ENCODE results near the gene ATP5MG. TPM values are rescaled to one million over a fixed set of nuclear protein-coding genes. Genes with fewer than 3 reads are reported as not detected.

Gene ATP5MG
- polyA plus RNA-seq, 2 of the 4 experiments (the other 2 are of a cell fraction): 337 to 438 TPM

GRCh38 chr11:118435893-118436624 is 34.7 kb downstream of the ATP5MG start, which contains the start of gene KMT2A (continued):
- TF ChIP-seq ELK1 (IDR thresholded peaks at IDR 0.05; ENCODE audit: low read depth, low read length): no peak
- TF ChIP-seq EP300 (IDR thresholded peaks at IDR 0.05): peak in 1 of 2 experiments; percentile 48; a peak in 1 of 5 replicates
- TF ChIP-seq CEBPB (IDR thresholded peaks at IDR 0.05): 0 out of 4 replicates have a peak, but pooled peaks of 1 of the 2 experiments have one; percentile 4
- peak; percentile 78; the same call in 1 of the 2 replicates for TF ChIP-seq HOXB5 (CRISPR knock-in tag; IDR thresholded peaks at IDR 0.05)
- TF ChIP-seq RFX5 (IDR thresholded peaks at IDR 0.05): 0 out of 2 replicates have a peak, but pooled peaks have one; percentile 26
- peak; percentile 74; the same call in 2 of the 3 replicates for TF ChIP-seq BCL3 (IDR thresholded peaks at IDR 0.05)
- peak; percentile 54; the same call in 1 of the 2 replicates for TF ChIP-seq MAX (IDR thresholded peaks at IDR 0.05)
- TF ChIP-seq POLR2A (IDR thresholded peaks at IDR 0.05; ENCODE audit: low read length): peak; percentile 63
- 0 out of 2 replicates have a peak, but pooled peaks have one; percentile 33 for TF ChIP-seq FOXS1 (CRISPR knock-in tag; IDR thresholded peaks at IDR 0.05)
- TF ChIP-seq KDM1A (IDR thresholded peaks at IDR 0.05; ENCODE audit: low read depth): no peak
- no peak for TF ChIP-seq HMGXB4 (CRISPR knock-in tag; IDR thresholded peaks at IDR 0.05; ENCODE audit: borderline replicate concordance)
- TF ChIP-seq RCOR1 (IDR thresholded peaks at IDR 0.05; ENCODE audit: low read depth, low read length): no peak
- TF ChIP-seq POLR2AphosphoS2 (conservative IDR thresholded peaks at IDR 0.05; ENCODE audit: low read length): no peak
- TF ChIP-seq, protein P1, sequence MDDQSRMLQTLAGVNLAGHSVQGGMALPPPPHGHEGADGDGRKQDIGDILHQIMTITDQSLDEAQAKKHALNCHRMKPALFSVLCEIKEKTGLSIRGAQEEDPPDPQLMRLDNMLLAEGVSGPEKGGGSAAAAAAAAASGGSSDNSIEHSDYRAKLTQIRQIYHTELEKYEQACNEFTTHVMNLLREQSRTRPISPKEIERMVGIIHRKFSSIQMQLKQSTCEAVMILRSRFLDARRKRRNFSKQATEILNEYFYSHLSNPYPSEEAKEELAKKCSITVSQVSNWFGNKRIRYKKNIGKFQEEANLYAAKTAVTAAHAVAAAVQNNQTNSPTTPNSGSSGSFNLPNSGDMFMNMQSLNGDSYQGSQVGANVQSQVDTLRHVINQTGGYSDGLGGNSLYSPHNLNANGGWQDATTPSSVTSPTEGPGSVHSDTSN (IDR thresholded peaks at IDR 0.05): 0 out of 2 replicates have a peak, but pooled peaks have one; percentile 20
- TF ChIP-seq CBX8 (IDR thresholded peaks at IDR 0.05): no peak
- no peak for TF ChIP-seq RARB (CRISPR knock-in tag; IDR thresholded peaks at IDR 0.05)
- TF ChIP-seq EHF (CRISPR knock-in tag; IDR thresholded peaks at IDR 0.05): 0 out of 2 replicates have a peak, but pooled peaks have one; percentile 38
- TF ChIP-seq MAFK (IDR thresholded peaks at IDR 0.05; ENCODE audit: partially characterized antibody): peak; percentile 58
- no peak for TF ChIP-seq JUNB (IDR thresholded peaks at IDR 0.05)
- no peak for TF ChIP-seq ZNF302 (CRISPR knock-in tag; IDR thresholded peaks at IDR 0.05)
- peak; percentile 100 for TF ChIP-seq GATA3 (IDR thresholded peaks at IDR 0.05; ENCODE audit: borderline replicate concordance)
- no peak for TF ChIP-seq HDAC2 (IDR thresholded peaks at IDR 0.05)
- TF ChIP-seq FOSL2 (IDR thresholded peaks at IDR 0.05): 0 out of 2 replicates have a peak, but pooled peaks have one; percentile 10
- TF ChIP-seq FOSL2 (CRISPR knock-in tag; IDR thresholded peaks at IDR 0.05): peak; percentile 39; the same call in 1 of the 2 replicates
- TF ChIP-seq, protein P2, sequence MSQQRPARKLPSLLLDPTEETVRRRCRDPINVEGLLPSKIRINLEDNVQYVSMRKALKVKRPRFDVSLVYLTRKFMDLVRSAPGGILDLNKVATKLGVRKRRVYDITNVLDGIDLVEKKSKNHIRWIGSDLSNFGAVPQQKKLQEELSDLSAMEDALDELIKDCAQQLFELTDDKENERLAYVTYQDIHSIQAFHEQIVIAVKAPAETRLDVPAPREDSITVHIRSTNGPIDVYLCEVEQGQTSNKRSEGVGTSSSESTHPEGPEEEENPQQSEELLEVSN (IDR thresholded peaks at IDR 0.05; ENCODE audit: borderline replicate concordance, low read depth): 0 out of 2 replicates have a peak, but pooled peaks have one; percentile 26
- TF ChIP-seq CBX2 (IDR thresholded peaks at IDR 0.05; ENCODE audit: borderline replicate concordance, low read depth): no peak

All from A549 (cell line).